ENCODE results near the gene AMPH. TPM values are rescaled to one million over a fixed set of nuclear protein-coding genes. Genes with fewer than 3 reads are reported as not detected.

The AMPH gene
- total and polyA plus RNA-seq, 8 donors, result 0.22 to 6.8 (median 1.3) TPM

GRCh38 chr7:38428041-38428440, 203.1 kb downstream of the AMPH start:
- intact Hi-C loops (cut with DNase I), result no loop called here
- no peak for TF ChIP-seq CTCF (IDR thresholded peaks at IDR 0.05)
- Histone ChIP-seq H3K4me1 (no peaks in the 10 kb centered on the region), H3K36me3 (no peaks in the 10 kb centered on the region), H3K4me3 (no peak overlapping the region), H3K27me3 (no peaks in the 10 kb centered on the region), H3K9me3 (no peaks in the 10 kb centered on the region), H3K27ac (no peak overlapping the region)
- WGBS, 2 donors, result 42 to 47% methylated on average over 1 of the region's 1 CpG
- FAIRE-seq (no peak), DNase-seq (no peak), ATAC-seq (no peak)

GRCh38 chr7:38427279-38427955, 203.8 kb downstream of the AMPH start:
- intact Hi-C loops (cut with DNase I), result no loop called here
- no peak for ATAC-seq
- no peaks in the 10 kb centered on the region for H3K9me3 ChIP-seq
- H3K27me3 ChIP-seq, result no peaks in the 10 kb centered on the region
- H3K27ac ChIP-seq, result no peak overlapping the region
- TF ChIP-seq CTCF (IDR thresholded peaks at IDR 0.05), result no peak
- no peaks in the 10 kb centered on the region for H3K36me3 ChIP-seq
- no peak overlapping the region for H3K4me3 ChIP-seq
- 28 to 38% methylated on average over 4 of the region's 4 CpGs for WGBS, 2 donors
- FAIRE-seq, result no peak
- no peaks in the 10 kb centered on the region for H3K4me1 ChIP-seq
- no peak for DNase-seq

GRCh38 chr7:38425509-38425908, 205.7 kb downstream of the AMPH start:
- no peak overlapping the region for H3K27ac ChIP-seq
- no peaks in the 10 kb centered on the region for H3K4me1 ChIP-seq
- DNase-seq (no peak), FAIRE-seq (no peak), ATAC-seq (no peak)
- no peak for TF ChIP-seq CTCF (IDR thresholded peaks at IDR 0.05)
- H3K4me3 ChIP-seq, result no peak overlapping the region
- intact Hi-C loops (cut with DNase I), result no loop called here
- H3K36me3 ChIP-seq, result no peaks in the 10 kb centered on the region
- H3K27me3 ChIP-seq, result no peaks in the 10 kb centered on the region
- WGBS, 2 donors, result 49 to 61% methylated on average over 2 of the region's 2 CpGs
- H3K9me3 ChIP-seq, result no peaks in the 10 kb centered on the region

GRCh38 chr7:38424750-38425463, 206.3 kb downstream of the AMPH start:
- no peaks in the 10 kb centered on the region for H3K27me3 ChIP-seq
- no peaks in the 10 kb centered on the region for H3K9me3 ChIP-seq
- DNase-seq (no peak), FAIRE-seq (no peak), ATAC-seq (no peak)
- no peak overlapping the region for H3K4me3 ChIP-seq
- no peak overlapping the region for H3K27ac ChIP-seq
- TF ChIP-seq CTCF (IDR thresholded peaks at IDR 0.05), result no peak
- no peaks in the 10 kb centered on the region for H3K36me3 ChIP-seq
- intact Hi-C loops (cut with DNase I), result no loop called here
- WGBS, 2 donors, result 56 to 66% methylated on average over 3 of the region's 3 CpGs
- H3K4me1 ChIP-seq, result no peaks in the 10 kb centered on the region

- WGBS, 2 donors, result 35 to 43% methylated on average over 3 of the region's 3 CpGs
- DNase-seq, result no peak
- FAIRE-seq, result no peak
- Histone ChIP-seq H3K4me1 (no peaks in the 10 kb centered on the region), H3K9me3 (no peaks in the 10 kb centered on the region), H3K4me3 (no peak overlapping the region), H3K27me3 (no peaks in the 10 kb centered on the region), H3K36me3 (no peaks in the 10 kb centered on the region), H3K27ac (no peak overlapping the region)
- no peak for ATAC-seq
- TF ChIP-seq CTCF (IDR thresholded peaks at IDR 0.05), result no peak
- intact Hi-C loops (cut with DNase I), result no loop called here
These were observed 217.4 kb downstream of the AMPH start for GRCh38 chr7:38413784-38414183.
